HG03442 (cell line): Measurements from ENCODE around the gene TSPO.

ENCODE experiments used
- ATAC-seq: cut with Tn5 transposase; IDR thresholded peaks from one replicate; pipeline ENCODE4 v1.9.1; 2021; ENCODE audit warnings: mild to moderate bottlenecking, moderate library complexity; ENCODE audit not compliant: unreplicated experiment

TSPO gene

DNA sequence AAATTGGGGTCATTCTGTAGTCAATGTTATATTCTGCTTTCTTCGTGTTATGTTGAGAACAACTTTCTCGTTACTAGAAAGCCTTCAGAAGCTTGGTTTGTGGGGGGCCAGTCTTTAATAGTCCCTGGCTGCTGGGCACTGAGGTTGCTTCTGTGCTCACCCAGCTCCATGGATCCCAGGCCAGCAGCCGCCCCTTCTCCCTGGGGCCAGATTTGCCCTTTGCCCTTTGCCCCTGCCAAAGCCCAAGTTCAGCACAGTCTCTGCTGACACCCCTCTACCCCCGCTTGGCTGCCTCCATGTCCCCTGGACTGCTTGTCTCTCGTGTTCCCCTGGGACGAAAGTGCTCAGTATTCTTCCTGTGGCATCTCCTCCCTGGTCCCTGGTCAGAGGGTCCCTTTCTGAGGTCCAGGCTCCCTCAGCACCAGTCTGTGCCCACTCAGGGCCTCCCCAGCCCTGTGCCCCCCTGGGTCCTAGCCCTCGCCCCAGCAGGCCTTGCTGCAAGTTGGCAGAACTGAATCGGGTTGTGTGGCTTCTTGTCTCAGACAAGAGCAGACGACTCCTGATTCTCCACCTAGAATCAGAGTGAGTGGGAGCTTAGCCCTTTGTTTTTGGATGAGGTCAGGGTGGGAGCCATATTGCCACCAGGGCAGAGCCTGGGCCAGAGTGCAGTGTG lies 6.7 kb downstream of the TSPO start:
- ATAC-seq = no peak

DNA sequence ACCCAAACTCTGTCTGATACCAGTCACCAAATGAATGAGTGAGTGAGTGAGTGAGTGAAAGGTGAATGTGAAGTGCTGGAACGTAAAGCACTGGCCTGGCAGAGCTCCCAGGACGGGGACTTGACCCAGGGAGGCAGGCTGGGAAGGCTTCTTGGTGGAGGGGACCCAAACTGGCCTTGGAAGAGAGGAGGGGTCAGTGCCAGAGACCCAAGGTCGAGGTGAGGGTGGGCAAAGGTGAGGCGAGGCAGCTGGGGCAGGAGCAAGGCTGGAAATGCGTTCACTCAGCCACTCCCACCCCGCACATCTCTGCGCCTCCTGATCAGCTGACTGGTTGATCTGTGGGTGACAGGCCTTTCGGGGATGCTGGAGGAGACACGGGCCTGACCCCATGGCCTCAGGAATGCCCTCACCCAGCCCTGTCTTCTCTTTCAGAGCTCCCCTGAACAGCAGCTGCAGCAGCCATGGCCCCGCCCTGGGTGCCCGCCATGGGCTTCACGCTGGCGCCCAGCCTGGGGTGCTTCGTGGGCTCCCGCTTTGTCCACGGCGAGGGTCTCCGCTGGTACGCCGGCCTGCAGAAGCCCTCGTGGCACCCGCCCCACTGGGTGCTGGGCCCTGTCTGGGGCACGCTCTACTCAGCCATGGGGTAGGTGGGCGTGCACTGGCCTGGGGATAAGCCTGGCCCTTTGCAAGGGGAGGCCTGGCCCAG lies 7.6 kb downstream of the TSPO start:
- ATAC-seq = no peak

DNA sequence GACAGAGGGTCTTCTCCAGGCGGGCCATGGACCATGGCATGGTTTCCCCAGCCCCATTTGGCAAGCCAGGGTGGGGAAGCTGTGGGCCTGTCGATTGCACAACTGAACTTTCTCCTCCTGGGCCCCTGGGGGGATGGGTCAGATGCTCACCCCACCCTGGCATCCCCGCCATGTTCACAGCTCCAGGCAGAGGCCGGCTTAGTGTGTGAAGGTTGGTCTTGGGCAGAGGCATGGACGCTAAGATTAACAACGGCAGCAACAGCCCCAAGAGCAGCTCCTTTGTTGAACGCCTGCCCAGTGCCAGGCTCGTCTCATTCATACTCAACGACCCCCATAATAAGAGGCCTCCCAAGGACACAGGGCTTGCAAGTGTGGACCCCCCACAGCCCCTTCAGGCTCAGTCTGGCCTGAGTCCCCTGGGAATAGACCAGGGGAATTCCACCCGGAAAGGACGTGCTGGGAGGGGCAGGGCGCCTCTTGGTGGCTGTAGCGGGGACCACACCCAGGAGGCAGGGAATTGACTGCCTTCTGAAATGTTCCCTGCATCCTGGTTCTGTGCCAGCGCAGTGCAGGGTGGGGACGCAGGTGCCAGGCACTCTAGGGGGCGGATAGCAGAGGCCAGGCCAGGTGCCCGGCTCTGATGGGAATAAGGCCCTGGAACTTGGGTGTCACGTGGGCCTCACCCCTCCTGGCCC lies 8.3 kb downstream of the TSPO start:
- no peak for ATAC-seq

DNA sequence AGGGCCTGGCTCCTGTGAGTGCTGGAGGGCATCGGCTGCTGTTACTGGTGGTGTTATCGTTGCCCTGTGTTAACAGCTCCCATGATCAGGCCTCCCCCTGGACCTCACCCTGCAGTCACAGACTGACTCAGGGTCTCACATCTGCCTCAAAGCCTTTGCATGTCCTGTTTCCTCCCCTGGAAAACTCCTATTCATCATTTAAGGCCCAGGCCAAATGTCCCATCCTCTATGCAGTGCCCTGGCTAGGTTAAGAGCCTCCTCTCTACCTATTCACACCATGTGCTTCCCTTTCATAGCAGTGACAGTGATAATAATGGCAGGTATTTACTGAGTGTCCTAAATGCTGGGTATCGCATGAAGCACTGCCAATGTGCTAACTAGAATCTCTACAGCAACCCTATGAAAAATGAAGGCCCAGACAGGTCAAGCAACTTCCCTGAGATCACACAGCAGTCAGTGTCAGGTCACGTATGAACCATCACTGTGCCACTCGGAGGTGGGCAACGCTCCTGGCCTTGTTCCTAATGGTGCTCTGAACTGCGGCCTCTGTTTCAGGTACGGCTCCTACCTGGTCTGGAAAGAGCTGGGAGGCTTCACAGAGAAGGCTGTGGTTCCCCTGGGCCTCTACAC lies 9.3 kb downstream of the TSPO start:
- ATAC-seq = no peak

DNA sequence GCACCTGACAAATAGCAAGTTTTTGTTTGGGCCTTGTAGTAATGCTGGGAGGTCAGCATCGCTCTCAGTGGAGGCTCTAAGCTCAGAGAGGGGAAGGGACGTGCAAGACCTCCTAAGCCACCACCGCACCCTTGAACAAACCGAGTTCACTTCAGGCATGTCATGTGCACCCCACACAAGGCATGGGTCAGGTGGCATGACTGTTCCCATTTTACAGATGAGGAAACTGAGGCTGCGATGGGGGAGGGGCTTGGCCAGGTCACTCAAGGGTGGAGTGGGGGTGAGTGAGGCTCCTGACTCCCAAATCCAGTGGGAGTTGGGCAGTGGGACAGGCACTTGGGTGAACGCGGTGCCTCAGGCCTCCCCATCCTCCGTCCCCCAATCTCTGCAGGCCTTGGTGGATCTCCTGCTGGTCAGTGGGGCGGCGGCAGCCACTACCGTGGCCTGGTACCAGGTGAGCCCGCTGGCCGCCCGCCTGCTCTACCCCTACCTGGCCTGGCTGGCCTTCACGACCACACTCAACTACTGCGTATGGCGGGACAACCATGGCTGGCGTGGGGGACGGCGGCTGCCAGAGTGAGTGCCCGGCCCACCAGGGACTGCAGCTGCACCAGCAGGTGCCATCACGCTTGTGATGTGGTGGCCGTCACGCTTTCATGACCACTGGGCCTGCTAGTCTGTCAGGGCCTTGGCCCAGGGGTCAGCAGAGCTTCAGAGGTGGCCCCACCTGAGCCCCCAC lies 11.2 kb downstream of the TSPO start:
- ATAC-seq = no peak

DNA sequence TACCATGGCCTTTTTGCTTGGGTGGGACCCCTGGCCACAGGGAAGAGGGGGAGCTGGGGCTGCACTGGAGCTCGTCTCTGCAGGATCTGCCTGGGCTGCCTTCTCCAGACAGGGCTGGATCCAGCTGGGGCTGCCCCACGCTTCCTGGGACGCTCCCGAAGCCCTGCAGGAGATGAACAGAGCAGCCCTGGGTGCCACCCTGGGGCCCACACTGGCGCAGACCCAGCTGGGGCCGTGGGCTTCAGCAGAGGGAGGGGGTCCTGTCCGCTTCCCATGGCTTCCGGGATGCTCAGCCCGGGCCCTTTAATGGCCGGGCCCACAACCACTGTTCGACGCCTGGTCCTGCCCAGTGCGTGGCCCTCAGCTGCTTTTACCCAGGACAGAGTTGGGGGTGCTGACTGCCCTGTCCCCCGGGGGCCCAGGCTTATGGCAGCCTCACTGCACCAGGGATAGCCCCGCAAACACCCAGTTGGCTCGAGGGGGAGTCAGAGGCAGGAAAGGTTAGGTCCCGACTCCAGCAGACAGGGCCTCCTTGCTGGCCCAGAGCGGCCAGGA lies 12.0 kb downstream of the TSPO start:
- ATAC-seq = no peak

DNA sequence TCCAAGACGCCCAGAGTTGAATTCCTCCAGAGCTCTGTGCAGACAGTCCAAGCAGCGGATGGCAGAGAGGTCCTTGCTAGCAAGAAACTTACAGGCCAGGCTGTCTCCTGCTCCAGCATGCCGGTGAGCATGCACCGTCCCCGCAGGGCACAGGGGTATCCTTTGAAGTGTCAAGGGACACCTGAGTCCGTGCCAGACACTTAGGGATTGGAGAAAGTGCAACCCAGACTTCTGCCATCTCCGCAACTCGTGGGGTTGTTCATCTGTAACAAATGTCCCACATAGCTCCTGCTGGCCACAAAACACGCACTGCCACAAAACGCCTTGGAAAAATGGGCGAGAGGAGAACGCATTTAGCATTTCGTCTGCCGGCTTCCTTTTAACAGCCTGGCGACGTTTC lies 13.3 kb downstream of the TSPO start:
- ATAC-seq = no peak

DNA sequence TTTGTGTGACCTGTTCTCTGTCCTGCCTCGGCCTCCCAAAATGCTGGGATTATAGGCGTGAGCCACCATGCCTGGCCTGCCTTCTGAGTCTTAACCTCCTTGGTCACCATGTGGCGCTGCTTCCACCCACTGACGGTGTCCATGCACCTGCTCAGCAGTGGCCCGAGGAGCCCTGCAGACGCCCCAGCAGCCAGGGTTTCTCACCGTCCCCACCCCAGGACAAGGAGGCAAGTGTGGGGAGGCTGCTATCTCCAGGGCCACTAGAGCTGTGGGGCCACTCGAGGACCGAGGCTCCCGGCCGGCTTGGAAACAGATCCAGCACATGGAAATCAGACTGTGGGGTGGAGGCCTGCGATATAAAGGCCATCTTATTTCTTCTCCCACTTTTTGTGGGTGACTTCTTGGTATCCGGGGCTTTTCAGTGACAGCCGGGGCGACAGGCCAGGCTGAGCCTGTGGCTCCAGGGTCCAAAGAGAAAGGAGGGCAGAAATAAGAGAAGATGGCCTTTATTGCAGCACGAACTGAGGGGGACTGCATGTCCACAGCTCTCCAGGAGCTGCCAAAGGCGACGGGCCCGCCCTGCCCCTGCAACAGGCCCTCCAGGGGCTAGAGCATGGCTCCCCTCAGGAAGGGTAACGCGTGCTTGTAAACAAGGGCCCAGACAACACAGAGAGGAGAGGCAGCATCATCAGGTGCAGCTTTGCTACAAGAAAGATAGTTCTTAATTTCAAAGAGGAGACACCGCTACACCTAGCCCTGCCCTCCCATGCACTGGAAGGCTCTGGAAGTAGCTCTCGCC lies 15.0 kb downstream of the TSPO start:
- ATAC-seq = no peak

DNA sequence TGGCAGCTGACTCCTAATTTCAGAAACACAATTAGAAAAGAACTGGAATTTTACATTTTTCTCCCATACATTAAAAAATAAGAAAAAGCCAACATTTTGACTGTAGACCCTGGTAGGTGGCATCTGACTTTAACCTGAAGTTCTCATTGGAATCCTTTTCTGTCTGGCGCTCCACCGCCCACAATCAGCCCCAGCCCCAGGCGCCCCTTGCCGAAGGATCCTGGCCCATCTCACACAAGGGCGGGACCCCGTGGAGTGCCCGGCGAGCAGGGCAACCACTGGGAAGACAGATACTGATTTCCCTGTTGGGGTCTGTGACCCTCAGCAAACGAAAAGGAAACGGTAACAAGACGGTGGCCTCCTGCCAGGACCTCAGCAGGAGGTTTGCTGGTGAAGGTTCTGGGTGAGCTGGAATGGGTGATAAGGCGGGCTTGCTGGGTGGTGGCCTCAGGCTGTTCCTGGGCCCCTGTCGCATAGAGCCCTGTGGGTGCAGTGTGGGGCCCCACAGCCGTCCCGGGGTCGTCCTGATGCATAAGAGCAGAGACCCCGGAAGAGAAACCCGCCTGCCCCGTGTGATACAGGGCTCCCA lies 15.7 kb downstream of the TSPO start:
- ATAC-seq = no peak

DNA sequence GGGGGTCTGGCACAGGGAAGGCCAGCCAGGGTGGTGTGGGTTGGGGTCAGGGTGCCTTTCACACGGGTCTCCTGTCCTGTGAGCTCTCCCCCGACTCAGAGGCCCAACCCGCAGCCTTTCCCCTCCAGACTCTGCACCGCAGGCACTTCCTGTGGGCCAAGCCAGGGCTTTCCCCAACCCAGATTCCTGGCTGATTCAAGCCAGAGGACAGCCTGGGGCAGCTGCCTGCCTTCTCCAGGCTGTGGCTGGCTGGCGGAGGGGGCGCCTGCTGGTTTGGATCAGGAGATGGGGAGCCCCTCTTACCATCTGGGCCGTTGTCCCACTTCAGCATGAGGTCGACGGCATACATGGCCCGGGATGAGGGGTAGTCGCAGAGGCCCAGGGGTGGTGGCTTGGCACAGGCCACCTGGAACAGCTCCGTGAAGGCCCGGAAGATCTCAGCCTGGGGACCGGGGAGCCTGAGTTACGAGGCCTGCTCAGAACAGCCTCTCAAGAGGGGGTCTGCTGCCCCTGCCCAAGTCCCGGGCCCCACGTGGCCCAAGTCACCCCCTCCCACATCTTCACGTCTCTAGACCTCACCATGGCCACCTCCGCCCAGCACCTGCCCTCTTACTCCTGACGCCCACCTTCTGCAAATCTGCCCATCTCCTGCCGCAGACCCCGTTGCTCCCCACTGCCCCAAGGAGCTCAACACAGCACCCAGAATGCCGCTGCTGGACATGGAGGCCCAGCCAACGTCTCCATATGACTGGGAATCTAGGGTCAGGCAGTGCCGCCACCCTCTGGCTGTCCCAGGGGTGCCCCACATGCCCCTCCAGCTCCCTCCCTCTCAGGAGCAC lies 17.3 kb downstream of the TSPO start:
- ATAC-seq = no peak

DNA sequence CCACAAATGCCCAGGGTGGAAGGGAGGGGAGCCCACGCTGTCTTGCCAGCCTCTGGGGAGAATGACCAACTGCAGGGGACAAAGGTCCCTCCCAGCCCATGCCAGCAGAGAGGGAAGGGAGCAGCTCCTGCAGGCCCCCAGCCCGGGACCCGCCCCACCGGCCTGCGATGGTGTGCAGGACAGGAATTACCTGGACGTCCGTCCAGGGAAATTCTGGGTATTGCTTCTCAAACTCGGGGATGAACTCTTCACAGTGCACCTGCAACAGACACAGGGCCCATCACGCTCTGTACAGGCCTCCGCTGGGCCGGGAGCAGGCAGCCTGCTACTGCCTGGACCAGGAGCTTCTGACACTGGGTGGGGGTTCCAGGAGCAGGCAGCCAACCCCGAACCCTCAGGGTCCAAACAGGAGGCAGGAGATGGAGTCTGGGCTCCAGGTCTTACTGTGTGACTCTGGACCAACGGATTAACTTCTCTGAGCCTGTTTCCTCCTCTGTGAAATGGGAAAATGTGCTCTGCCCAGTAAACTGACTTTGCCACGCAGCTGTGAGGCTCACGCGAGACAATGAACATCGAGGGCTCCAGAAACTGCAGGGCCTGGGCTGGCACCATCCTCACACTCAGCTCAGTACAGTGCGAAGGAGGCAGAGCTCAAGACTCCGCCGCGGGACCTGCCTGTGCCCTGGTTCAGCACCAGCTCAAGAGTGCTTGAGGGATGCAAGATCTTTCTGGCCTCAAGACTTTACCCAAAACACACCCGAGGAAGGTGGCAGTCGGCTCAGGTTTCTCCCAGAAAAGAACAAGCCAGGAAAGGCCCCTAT lies 18.2 kb downstream of the TSPO start:
- no peak for ATAC-seq

DNA sequence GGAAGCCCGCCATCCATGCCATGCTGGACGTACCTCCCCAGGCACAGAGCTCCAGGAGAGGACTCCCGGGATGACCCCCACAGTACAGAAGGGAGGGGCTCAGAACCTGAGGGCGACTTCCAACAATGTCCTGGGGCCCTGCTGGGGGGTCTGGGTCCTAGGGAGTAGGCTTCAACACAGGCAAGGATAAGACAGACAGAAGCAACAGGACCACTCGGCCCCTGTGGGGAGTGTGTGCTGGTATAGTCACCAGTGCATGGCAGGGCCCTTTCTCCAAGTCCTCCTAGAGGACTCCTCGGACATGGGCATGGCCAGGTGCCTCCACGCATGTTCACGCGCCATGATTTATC lies 18.7 kb downstream of the TSPO start:
- no peak for ATAC-seq

DNA sequence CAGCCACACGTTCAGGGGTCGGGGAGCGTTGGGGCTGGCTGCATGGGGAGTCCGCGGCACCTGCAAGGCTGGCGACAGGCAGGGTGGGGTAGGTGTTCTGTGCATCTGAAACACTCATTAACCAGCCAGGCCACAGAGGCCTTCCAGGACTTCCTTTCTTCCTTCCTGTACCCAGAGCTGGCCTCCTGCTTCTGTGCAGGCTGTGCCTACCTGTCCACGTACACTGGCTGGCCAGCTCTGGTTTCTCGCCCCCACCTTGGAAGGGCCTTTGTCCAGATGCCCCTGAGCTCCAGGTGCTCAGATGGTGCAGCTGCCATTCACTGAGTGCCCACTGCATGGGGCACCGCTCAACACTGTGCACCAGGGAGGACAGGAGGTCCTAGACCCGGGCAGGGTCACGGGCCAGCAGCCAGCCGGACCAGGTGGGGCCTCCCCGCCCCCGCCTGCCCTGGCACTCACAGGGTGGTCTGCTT lies 19.7 kb downstream of the TSPO start:
- ATAC-seq = no peak

DNA sequence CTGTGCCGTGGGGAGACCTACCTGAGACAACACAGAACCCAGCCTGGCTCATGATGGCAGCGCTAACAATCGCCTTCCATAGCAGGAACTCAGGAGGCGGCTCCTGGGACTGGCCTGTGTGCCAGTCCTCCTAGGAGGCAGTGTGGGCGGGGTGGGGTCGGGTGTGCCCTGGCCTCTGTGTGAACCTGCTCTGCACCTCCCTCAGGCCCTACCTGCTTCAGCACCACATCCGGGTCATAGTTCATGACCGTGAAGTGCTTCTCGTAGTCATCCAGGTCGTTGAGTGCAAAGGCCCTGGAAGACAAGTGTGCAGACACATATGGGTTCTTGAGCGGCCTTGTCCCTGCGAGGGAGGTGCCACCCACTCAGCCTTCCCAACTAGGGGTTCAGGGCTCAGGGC lies 20.2 kb downstream of the TSPO start:
- no peak for ATAC-seq

DNA sequence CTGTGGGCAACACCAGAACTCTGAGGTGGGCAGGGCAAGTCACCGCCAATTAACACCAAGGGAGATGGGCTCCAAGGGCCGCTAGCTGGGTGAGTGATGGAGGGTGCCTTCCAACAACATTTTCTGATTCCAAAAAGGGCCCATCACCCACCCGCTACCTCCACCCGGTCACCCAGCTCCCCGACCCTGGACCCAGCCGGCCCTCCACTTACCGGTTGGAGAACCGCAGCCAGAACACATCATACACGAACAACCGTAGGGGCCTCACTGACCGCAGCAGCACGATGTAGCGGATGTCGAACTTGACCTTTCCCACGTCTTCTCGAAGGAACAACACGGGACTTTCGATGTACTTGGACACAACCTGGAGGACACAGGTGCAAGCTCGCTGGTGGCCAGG lies 20.8 kb downstream of the TSPO start:
- no peak for ATAC-seq

DNA sequence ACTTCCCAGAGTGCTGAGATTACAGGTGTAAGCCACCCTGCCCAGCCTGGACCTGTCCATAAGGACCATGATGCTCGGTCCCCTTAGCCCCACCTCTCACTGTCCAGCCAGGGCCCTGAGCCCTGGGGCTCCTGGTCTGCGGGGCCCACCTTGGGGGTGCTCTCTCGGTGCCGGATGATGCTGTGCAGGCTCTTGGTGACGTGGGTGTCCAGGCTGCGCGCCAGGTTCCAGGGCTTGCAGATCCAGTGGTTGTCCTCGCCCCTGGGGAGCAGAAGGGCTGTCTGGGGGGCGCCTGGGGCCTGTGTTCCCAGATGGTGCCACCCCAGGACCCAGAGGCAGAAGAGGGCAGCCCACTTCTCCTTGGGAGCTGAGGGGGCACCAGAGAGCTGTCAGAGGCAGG lies 22.2 kb downstream of the TSPO start:
- ATAC-seq = no peak

DNA sequence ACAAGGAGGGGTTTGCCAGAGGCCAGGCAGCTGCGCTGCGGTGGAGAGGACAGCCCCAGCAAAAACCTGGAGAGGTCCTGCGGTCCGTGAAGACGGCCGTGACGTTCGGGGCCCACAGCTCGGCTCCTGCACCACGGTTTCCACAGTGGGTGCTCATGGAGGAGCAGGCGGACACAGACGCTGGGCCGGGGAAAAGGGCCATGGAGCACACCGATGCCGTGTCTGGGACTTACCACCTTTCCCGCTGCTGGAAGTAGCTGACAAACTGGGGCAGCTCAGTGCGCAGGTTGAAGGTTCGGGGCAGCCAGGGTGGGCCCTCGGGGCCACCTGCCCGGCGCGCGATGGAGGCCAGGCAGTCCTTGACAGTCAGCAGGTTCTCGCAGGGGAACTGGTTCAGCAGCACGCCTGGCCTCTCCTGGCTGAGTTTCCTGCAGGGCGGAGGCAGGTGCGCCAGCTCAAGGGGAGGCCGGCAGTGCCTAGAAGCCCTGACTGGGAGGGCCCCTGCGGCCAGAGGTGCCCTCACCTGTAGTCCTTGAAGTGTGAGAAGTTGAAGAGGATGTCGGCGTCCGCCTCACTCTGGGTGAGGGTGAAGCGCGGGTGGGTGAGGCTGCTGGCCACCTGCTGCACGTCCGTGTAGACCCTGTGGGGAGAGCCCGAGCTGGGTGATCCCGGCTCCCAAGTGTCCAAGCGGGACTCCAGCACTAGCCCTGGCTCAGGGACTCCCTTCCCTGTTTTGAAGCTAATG lies 22.8 kb downstream of the TSPO start:
- no peak for ATAC-seq
